HepG2 (cell line): Measurements from ENCODE around the gene SETD1B. TPM values are rescaled to one million over a fixed set of nuclear protein-coding genes. Genes with fewer than 3 reads are reported as not detected.
A peak's percentile ranks its signal among the peaks of the same experiment; 100 is the strongest.

Experiments used
- ATF1 ChIP-seq: IDR thresholded peaks from 2 replicates; pipeline ENCODE4 v1.6.1; 2016; ENCODE audit warnings: mild to moderate bottlenecking, control low read depth
- CEBPB ChIP-seq: IDR thresholded peaks from 2 replicates; pipeline ENCODE4 v1.6.1; 2011; ENCODE audit warnings: low read depth, low read length, improper control_type of control experiment, borderline replicate concordance
- ELF3 ChIP-seq: IDR thresholded peaks from 2 replicates; pipeline ENCODE4 v1.6.1; 2016; ENCODE audit warnings: missing genetic modification reagents, missing compliant biosample characterization
- GZF1 ChIP-seq: sonication (generic); formaldehyde crosslinking; IDR thresholded peaks from 2 replicates; pipeline ENCODE4 v1.5.1; 2020; ENCODE audit warnings: mild to moderate bottlenecking, missing genetic modification reagents
- RBM22 ChIP-seq: fragments of 200-400 bp; formaldehyde crosslinking; optimal IDR thresholded peaks from 2 replicates; pipeline ENCODE3; 2017; ENCODE audit warnings: mild to moderate bottlenecking, low read length, moderate library complexity
- RBM39 ChIP-seq: fragments of 200-400 bp; formaldehyde crosslinking; IDR thresholded peaks from one replicate; pipeline ENCODE4 v1.6.1; 2018; ENCODE audit warnings: antibody characterized with exemption, mild to moderate bottlenecking, low read depth, low read length; ENCODE audit not compliant: poor library complexity, severe bottlenecking
- ZMYM4 ChIP-seq: sonication (generic); formaldehyde crosslinking; IDR thresholded peaks from 2 replicates; pipeline ENCODE4 v1.8.1; 2023; ENCODE audit warnings: mild to moderate bottlenecking, missing genetic modification reagents
- ZNF136 ChIP-seq: sonication (generic); formaldehyde crosslinking; IDR thresholded peaks from 2 replicates; pipeline ENCODE4 v1.8.1; 2022; ENCODE audit warnings: low read depth, mild to moderate bottlenecking, moderate library complexity, missing genetic modification reagents
- ZNF235 ChIP-seq: sonication (generic); formaldehyde crosslinking; IDR thresholded peaks from 2 replicates; pipeline ENCODE4 v1.8.1; 2023; ENCODE audit warnings: mild to moderate bottlenecking, missing genetic modification reagents, borderline replicate concordance
- ZNF333 ChIP-seq: sonication (generic); formaldehyde crosslinking; IDR thresholded peaks from 2 replicates; pipeline ENCODE4 v1.4.0; 2020; ENCODE audit warnings: mild to moderate bottlenecking, missing genetic modification reagents, borderline replicate concordance
- ZNF543 ChIP-seq: sonication (generic); formaldehyde crosslinking; IDR thresholded peaks from 2 replicates; pipeline ENCODE4 v1.4.0; 2020; ENCODE audit warnings: mild to moderate bottlenecking, missing genetic modification reagents
- polyA plus RNA-seq, 8 experiments: library from polyadenylated mRNA; depleted of rRNA in 3 of 8; stranded (reverse) in 7 of 8; unstranded in 1 of 8; fragments of >200 nt; fragmentation: Illumina TruSeq in 4 of 8; extraction: Trizol in 4 of 8; gene quantifications; 2 replicates each; pipeline versions ENCODE4 v1.2.1 to v1.2.3, GENCODE V29; 2011 to 2016; ENCODE audit warnings: low read depth in 4 of 8, missing spikeins in 1 of 8, mixed read lengths in 1 of 8; ENCODE audit not compliant: insufficient read depth in 1 of 8
- total RNA-seq, 5 experiments: library from RNA; depleted of rRNA; stranded (reverse); fragments of >200 nt; fragmentation: Illumina TruSeq; extraction: Trizol; gene quantifications; 2 replicates each; pipeline ENCODE4 v1.2.3, GENCODE V29; 2016; ENCODE audit warnings: low read depth in 1 of 5
- TF ChIP-seq, protein P1 (sequence below): IDR thresholded peaks from 2 replicates; pipeline ENCODE4 v1.6.1; 2016; ENCODE audit warnings: missing compliant biosample characterization, missing genetic modification reagents, borderline replicate concordance
- TF ChIP-seq, protein P2 (sequence below): sonication (generic); formaldehyde crosslinking; IDR thresholded peaks from 2 replicates; pipeline ENCODE4 v1.4.0; 2020; ENCODE audit warnings: missing genetic modification reagents
- TF ChIP-seq, protein P3 (sequence below): IDR thresholded peaks from 2 replicates; pipeline ENCODE4 v1.6.1; 2012; ENCODE audit warnings: low read depth, low read length, improper control_type of control experiment
- TF ChIP-seq, protein P4 (sequence below): sonication (generic); formaldehyde crosslinking; IDR thresholded peaks from 2 replicates; pipeline ENCODE4 v1.4.0; 2020; ENCODE audit warnings: mild to moderate bottlenecking, missing genetic modification reagents

Gene SETD1B
- total and polyA plus RNA-seq, 2 of the 13 experiments (the other 11 are each of a cell fraction or from before 2014, with no cell fraction given), result 1.1 to 1.4 TPM

DNA sequence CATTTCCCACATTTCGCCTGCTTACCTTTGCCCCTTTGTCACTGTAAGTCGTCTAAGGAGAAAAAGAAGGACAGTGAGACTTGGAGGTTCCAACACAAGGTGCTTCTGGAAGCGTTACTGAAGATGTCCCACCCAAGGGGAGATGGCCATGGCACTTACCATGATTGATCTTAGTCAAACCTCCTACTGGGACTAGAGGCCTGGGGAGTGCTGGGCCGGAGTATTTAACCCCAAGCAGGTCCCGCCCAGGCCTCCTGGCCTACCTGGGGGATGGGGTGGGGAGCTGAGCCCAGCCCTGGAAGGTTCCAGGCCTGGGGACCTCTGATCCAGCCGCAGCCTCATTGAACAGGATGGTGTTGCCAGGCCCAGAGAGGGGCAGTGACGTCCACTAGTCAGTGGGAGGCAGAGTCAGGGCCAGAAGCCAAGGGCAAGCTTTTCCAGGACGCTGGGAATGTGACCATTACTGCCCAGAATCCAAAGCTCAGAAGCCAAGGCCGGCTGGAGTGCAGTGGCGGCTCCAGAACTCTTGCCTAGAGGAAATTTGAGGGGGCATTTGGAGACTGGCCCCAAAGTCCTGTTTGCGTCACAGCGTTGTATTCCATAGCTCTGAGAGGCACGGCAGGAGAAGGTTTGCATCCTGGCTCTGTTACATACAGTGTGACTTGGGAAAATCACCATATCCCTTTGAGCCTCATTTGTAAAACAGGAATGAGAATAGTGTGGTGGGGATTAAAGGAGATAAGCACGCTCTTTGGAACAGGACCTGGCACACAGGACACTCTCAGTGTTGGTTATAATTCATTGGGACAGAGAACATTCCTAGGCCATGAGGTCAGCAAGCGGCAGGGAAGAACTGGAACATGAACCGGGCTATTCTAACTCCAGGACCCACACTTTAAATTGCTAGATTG lies 55.1 kb downstream of the SETD1B start, which contains the start of gene HPD (continued):
- TF ChIP-seq, protein P1, sequence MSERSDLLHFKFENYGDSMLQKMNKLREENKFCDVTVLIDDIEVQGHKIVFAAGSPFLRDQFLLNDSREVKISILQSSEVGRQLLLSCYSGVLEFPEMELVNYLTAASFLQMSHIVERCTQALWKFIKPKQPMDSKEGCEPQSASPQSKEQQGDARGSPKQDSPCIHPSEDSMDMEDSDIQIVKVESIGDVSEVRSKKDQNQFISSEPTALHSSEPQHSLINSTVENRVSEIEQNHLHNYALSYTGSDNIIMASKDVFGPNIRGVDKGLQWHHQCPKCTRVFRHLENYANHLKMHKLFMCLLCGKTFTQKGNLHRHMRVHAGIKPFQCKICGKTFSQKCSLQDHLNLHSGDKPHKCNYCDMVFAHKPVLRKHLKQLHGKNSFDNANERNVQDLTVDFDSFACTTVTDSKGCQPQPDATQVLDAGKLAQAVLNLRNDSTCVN (CRISPR knock-in tag), result peak; percentile 73
- TF ChIP-seq ATF1 (CRISPR knock-in tag) (peak; percentile 43), GZF1 (CRISPR knock-in tag) (0 out of 2 replicates have a peak, but pooled peaks have one; percentile 26), RBM22 (peak; percentile 66), RBM39 (peak; percentile 46), ZMYM4 (CRISPR knock-in tag) (peak; percentile 49; the same call in 1 of the 2 replicates), ZNF235 (0 out of 2 replicates have a peak, but pooled peaks have one; percentile 53), ELF3 (CRISPR knock-in tag) (peak; percentile 23), ZNF543 (CRISPR knock-in tag) (no peak), ZNF136 (0 out of 2 replicates have a peak, but pooled peaks have one; percentile 5), ZNF333 (CRISPR knock-in tag) (0 out of 2 replicates have a peak, but pooled peaks have one; percentile 17), CEBPB (peak; percentile 15; the same call in 1 of the 2 replicates)
- TF ChIP-seq, protein P2, sequence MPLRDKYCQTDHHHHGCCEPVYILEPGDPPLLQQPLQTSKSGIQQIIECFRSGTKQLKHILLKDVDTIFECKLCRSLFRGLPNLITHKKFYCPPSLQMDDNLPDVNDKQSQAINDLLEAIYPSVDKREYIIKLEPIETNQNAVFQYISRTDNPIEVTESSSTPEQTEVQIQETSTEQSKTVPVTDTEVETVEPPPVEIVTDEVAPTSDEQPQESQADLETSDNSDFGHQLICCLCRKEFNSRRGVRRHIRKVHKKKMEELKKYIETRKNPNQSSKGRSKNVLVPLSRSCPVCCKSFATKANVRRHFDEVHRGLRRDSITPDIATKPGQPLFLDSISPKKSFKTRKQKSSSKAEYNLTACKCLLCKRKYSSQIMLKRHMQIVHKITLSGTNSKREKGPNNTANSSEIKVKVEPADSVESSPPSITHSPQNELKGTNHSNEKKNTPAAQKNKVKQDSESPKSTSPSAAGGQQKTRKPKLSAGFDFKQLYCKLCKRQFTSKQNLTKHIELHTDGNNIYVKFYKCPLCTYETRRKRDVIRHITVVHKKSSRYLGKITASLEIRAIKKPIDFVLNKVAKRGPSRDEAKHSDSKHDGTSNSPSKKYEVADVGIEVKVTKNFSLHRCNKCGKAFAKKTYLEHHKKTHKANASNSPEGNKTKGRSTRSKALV (CRISPR knock-in tag), result 0 out of 2 replicates have a peak, but pooled peaks have one; percentile 67
- TF ChIP-seq, protein P3, sequence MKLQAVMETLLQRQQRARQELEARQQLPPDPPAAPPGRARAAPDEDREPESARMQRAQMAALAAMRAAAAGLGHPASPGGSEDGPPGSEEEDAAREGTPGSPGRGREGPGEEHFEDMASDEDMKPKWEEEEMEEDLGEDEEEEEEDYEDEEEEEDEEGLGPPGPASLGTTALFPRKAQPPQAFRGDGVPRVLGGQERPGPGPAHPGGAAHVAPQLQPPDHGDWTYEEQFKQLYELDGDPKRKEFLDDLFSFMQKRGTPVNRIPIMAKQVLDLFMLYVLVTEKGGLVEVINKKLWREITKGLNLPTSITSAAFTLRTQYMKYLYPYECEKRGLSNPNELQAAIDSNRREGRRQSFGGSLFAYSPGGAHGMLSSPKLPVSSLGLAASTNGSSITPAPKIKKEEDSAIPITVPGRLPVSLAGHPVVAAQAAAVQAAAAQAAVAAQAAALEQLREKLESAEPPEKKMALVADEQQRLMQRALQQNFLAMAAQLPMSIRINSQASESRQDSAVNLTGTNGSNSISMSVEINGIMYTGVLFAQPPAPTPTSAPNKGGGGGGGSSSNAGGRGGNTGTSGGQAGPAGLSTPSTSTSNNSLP, result peak; percentile 16; the same call in 1 of the 2 replicates
- TF ChIP-seq, protein P4, sequence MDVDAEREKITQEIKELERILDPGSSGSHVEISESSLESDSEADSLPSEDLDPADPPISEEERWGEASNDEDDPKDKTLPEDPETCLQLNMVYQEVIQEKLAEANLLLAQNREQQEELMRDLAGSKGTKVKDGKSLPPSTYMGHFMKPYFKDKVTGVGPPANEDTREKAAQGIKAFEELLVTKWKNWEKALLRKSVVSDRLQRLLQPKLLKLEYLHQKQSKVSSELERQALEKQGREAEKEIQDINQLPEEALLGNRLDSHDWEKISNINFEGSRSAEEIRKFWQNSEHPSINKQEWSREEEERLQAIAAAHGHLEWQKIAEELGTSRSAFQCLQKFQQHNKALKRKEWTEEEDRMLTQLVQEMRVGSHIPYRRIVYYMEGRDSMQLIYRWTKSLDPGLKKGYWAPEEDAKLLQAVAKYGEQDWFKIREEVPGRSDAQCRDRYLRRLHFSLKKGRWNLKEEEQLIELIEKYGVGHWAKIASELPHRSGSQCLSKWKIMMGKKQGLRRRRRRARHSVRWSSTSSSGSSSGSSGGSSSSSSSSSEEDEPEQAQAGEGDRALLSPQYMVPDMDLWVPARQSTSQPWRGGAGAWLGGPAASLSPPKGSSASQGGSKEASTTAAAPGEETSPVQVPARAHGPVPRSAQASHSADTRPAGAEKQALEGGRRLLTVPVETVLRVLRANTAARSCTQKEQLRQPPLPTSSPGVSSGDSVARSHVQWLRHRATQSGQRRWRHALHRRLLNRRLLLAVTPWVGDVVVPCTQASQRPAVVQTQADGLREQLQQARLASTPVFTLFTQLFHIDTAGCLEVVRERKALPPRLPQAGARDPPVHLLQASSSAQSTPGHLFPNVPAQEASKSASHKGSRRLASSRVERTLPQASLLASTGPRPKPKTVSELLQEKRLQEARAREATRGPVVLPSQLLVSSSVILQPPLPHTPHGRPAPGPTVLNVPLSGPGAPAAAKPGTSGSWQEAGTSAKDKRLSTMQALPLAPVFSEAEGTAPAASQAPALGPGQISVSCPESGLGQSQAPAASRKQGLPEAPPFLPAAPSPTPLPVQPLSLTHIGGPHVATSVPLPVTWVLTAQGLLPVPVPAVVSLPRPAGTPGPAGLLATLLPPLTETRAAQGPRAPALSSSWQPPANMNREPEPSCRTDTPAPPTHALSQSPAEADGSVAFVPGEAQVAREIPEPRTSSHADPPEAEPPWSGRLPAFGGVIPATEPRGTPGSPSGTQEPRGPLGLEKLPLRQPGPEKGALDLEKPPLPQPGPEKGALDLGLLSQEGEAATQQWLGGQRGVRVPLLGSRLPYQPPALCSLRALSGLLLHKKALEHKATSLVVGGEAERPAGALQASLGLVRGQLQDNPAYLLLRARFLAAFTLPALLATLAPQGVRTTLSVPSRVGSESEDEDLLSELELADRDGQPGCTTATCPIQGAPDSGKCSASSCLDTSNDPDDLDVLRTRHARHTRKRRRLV (CRISPR knock-in tag), result no peak; the same call in 1 of the 2 replicates
